ENCODE results near the gene ZNF516.

The ZNF516 gene

DNA sequence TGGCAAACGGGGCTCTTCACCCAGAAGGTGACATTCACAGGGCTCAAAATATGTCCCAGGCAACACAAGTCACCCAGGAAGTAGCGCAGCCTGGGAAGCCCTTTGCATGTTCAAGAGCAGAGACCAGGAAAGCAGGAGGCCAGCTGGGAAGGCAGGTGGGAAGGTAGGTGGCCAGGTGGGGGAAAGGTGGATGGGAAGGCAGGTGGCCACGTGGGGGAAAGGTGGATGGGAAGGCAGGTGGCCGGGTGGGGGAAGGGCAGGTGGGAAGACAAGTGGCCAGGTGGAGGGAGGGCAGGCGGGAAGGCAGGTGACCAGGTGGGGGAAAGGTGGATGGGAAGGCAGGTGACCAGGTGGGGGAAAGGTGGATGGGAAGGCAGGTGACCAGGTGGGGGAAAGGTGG is 102.7 kb downstream of the ZNF516 start:
- DNase-seq: no peak

DNA sequence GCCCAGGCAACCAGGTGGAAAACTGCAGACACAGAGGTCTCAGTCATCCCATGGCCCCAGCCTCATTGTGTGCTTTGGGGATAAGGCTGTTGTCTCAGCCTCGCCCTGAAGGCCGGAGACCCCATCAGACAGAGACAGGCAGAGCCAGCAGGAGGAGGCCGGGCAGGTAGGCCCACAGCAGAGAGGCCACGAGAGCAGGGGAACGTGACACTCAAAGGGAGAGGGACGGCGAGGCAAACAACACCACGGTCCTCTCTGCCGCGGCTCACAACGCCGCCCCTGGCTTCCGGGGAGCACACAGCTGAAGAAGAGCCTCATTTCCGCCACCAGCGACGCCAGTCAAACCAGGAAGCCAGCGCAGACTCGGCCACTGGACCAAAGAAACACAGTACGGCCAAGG is 103.3 kb downstream of the ZNF516 start:
- no peak for DNase-seq

DNA sequence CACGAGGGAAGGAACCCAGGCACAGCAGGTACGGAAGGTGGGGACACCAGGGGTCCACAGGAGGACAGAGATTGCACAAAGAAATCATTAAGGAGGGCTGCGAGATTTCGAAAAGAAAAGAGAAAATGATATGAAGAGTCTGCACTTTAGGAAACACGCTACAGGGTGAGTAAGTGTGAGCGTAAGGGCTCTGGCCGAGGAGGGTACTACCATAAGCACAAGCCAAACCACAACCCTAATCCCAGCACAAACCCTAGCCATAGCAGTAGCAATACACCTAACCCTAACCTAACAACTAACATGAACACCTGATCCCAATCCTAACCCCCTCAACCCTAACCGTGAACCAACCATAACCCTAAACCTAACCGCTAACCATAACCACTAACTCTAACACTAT is 104.0 kb downstream of the ZNF516 start:
- DNase-seq: no peak

DNA sequence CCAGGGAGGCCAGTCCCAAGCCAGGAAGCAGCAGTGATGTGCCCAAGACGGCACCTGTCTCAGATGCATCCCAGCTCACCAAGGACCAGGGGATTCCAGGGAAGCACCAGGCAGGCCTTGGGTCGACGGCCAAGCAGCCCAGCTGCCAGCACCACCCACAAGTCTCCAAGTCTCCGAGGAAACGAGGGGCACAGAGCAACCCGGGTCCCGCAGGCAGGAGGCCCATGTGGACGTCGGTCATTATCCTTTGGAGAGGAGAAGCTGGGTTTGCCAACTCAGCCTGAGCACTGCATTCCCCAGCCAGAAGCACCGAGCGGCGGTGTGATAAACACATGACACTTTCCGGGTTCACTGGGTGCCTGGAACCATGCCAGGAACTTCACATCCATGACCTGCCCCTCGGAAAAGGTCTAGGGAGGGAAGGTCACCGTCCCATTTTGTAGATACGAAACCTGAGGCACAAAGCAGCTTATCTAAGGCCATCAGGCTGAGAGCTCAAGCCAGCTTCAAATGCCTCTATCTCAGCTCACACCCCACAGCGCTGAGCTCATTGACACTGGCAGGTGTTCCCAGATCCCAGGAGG is 104.5 kb downstream of the ZNF516 start:
- no peak for DNase-seq

DNA sequence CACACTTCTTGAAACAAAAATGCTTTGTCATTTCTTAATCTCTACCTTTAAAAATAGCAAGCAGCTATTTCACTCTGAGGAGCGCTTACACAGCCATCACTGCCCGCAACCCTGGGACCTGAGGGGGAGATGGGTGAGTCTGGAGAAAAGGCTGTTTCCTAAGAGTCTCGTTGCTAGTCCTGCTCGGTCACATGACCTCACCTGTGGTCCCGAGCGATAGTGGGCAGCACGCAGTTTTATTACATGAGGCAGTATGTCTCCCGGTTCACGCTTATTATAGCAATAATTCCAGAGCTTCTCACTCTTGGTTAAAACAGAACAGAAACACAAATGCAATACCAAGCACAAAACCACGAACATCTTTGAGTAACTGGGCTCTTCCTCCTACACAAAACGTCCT is 105.3 kb downstream of the ZNF516 start:
- DNase-seq: no peak

DNA sequence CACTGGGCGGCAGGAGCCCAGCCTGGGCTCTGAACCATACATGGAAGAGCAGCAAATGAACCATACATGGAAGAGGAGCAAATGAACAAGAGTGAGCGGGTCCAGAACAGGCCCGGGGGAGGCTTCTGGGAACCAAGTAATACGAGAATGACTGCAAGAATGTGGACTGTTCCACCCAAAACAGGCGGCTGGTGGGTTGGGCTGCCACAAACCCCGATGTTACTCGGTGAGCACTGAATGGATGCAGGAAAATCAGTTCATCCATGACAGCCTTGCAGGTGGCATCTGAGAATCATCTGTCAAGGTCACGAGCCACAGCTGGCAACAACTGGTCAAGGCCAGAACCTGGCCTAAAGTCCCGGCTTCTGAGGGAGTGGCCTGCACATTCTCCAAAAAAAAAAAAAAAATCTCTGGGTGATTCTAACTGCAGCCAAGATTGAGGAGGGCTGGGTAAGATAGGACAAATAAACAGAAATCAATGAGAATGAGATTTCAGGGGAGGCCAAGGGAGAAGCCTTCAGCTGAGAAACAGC is 106.1 kb downstream of the ZNF516 start:
- DNase-seq: no peak

DNA sequence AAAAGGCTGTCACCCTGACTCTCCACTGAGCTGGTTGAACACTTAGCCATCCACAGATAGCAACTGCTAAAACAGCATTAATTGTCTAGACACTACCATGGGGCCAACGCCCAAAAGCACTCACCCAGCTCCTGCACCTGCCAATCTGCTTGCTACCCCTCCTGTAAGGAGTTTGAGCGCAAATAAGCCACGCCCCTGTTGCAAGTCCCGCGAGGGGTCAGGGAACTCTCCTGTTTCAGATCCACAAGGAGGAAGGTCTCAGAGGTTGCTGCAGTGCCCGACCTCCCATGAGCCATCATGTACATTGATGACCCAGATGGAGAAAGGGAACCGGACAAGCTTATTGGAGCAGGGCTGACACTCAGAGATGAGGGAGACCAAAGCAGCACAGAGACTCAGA is 106.8 kb downstream of the ZNF516 start:
- DNase-seq: no peak

DNA sequence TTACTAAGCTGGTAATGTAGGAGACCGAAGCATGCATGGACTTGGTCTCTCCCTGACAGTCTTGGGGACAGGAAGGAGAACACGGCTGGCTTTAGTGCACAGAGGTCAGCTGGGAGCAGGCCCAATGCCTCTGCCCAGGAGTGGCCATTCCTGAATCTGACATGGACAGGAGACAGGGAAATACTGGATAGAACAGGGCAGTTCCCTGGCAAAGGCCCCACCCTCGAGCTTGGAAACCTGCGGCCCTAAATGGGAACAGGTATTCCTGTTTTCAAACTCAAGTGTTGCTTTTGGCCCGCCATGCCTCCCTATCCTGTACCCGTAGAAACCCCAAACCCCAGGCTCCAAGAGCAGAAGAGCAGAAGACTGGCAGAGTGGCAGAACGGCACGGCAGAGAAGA is 107.4 kb downstream of the ZNF516 start:
- DNase-seq: no peak

DNA sequence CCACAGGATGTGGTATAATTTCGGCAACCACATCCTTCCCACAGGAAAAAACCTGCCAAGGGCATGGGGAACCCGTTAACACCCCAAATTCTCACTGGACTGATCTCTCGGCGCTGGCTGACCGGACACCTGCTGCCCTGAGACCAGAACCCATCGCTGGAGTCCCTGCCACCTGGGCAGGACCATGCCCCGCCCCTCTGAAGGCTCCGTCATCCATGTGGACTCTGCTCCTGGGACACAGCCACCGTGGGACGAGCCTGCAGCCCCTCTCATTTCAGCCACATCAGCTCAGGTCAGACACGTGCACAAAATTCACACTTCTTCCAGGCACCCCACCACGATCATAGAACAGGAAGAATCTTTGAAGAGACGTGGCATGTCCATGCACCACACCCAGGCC is 108.2 kb downstream of the ZNF516 start:
- no peak for DNase-seq

DNA sequence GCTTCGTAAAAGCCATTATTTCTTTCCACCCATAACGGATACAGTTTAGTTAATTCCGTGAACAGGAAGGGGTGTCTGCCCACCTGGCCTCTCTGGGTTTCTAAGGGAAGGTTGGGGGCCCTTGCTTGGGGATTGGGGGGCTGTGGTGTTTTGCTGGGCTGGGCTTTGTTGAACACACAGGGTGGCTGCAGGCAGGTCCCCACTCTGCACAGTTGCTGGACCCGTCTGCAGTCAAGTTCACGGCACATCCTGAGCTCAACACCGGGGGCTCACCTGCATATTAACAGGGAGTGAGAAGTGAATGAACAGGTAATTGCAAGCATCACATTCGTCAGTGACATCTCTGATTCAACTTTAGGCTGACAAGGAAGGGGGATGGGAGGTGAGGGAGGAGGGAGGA is 109.0 kb downstream of the ZNF516 start:
- DNase-seq: no peak

DNA sequence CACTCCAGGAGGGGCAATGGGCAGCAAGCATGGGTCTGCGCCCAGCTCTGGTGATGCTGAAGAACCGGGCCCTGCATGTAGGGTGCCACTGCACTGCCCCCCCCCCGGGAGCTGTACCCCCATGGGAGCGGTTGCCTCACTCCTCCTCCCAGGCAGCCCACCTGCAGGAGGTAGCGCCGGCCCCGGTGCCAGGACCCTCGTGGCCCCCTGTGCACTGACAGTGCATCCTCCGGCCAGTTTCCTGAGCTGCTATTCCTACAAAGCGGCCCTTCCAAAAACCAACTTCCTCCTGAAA is 109.4 kb downstream of the ZNF516 start:
- no peak for DNase-seq

DNA sequence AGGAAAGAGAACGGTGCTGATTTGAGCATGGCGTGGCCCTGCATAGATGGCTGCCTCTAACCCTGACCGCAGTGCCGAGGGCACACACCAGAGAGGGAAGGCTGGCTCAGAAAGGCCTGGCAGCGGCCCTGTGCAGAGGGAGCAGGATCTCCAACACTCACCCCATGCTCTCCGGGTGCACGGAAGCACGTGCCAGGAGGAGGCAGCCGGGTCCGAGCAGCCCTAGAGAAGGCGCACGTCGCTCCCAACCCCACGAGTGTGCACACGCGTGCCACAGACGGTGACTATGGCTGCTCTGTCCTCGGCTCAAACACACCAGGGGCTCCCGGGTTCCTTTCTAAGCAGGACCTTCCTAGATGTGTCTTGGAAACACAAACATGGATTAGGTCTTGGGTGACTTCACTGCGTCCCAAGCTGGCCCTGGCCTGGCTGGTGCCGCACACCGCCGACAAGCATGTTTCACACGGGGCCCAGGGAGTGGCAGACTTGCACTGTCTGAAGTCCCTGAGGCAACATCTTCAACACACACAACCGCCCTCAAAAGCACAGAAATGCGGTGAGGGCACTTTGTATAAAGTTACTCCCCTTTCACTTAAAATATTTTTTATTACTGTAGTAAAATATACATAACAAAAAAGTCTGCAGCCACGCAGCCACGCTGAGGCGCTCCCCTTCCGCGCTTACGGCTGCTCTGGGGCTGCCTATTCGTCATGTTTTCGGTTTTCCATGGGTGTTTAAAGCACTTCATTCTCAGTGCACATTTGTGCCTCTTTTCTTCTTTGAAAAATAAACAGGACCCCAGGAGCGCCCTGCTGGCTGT is 110.0 kb downstream of the ZNF516 start:
- no peak for DNase-seq

DNA sequence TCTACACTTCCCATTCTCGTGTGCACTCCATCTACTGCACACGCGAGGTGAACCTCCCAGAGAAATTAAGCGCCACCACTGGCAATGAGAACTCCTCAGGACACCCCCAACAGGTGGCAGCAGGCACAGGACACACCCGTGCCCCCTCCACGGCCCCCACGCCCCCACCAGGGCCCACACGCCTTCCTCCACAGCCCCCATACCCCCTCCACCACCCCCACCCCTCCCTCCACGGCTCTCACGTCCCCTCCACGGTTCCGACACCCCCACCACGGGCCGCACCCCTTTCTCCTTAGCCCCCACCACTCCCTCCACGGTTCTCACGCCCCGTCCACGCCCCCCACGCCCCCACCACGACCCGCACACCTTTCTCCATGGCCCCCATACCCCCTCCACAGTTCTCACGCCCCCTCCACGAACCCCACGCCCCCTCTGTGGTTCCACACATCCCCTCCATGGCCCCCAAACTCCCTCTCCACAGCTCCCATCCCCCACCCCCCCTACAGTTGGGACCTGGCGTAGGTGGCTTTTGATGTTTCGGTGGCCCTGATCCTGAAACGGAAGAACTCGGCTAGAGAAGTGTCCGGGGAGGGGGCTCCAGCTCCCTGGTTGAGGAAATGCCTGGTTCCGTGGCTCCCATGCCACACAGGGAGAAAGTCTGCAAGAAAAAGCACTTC is 110.8 kb downstream of the ZNF516 start:
- no peak for DNase-seq

DNA sequence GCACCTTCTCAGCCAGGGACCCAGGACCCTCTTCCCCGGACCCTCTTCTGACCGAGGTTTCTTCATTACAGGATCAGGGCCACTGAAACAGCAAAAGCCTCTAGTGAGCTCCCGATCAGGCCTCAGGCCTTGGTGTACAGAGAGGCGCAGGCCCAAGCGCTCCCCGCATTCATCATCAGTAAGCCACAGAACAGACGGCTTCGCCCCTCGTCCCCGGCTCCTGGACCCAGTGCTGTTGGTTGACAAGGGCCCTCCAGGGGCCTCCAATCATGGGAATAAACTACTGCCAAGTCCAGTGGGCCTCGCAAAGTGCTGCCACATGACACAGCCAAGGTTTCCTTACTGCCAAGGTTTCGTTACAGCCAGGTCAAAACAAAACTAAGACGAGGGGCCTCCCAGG is 111.4 kb downstream of the ZNF516 start:
- no peak for DNase-seq

DNA sequence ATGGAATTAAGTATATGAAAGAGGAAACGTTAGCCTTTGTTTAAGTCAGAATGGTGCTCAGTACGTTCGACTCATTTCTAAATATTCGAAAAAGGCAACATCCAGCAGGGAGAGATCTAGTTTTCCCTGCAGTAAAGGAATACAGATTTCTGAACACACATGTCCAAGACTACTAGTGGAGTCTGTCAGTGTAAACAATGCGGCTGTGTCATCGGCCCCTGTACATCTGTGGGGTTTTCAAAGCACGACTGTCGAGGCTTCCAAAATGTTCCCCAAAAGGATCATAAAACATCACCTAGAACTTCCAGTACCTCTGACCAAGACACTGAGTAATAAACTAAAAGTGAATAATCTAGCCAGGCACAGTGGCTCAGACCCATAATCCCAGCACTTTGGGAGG is 112.8 kb downstream of the ZNF516 start:
- DNase-seq: no peak

DNA sequence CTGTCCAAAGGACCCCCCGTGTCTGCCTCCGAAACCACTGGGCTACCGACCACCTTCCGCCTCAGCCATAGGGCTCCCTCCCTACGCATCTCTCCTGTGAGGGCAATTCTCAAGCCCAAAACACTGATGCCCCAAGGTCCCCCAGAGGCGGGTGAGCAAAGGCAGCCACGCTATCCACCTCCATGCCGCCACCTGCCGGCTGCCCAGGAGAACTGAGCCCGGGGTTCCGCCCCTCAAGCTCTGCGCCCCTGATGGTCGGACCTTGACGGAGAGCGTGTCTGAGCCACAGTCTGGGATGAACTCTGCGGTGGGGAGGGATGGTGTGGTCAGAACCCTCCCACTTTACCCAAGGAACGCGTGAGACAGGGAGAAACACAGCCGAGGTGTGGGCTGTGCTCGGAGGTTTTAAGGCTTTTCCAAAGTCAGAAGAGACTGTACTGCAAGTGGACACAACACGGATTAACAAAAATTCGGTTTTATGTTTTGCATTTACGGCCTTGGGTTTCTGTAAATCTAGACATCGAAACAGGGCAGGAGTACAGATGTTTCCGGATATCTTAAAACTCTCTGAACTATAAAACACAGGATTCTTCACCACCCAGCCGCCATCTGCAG is 114.1 kb downstream of the ZNF516 start:
- no peak for DNase-seq

DNA sequence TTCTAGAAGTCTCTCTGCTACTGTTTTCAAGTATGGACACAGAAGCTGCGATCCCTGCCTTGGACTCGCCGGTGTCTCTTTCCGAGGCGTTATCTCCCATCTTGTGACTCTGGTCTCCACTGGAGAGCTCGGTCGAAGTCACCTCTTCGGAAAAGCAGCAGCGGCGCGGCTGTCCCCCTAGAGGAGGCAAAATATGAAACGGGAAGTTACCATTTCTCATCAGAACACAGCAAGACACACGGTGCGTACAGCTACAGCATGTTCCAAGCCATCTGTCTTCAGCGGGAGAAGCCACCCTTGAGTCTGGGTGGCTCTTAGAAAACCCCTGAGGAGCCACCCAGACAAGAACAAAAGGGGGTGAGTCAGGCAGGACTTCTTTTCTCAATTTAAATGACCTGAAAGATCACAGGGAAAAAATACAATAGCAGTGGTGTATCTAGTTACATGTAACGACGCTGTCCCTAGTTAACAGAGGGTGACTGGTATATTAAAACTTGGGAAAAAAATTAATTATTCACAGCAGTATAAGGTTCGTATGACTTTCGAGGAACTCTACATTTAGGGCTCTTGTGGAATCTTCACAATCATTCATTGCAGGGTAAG is 114.8 kb downstream of the ZNF516 start:
- no peak for DNase-seq

DNA sequence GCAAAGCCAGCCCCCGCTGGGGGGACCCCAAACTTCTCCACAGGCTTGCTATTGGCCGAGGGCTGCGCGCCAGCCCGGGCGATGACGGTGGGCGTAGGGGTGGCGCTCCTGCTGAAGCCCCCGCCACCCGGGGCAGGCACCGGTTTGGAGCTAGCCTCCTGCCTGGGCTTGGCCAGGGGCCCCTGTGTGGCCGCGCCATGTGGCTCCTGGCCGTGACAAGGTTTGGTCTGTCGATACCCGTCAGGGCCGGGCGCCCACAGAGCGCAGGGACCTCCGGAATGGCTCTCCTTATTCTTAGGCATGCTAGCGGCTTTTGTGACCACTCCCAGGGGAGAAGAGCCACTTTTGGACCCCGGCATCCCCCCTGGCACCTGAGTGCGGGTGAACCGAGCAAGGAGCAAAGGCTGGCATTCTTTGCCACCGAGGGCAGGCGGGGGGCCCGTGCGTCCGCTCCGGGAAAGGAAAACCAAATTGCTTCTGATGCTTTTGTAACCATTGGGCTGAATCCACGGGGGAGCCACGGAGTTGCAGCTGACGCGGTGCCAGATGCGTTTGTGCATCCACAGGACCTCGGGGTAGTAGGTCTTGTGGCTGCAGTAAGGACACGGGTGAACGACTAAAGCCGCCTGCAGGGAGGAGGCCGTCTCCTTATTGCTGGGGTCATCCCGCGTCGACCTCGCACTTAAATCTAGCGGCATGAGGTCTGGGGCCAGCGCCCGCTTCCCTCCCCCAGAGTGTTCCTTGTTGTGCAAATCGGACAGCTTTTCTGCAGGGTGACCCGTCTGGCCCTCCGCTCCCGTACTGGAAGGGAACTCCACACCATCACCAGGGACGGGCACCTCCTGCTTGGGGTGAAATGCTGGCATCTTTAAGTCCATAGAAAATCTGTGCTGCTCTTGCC is 115.6 kb downstream of the ZNF516 start:
- no peak for DNase-seq

DNA sequence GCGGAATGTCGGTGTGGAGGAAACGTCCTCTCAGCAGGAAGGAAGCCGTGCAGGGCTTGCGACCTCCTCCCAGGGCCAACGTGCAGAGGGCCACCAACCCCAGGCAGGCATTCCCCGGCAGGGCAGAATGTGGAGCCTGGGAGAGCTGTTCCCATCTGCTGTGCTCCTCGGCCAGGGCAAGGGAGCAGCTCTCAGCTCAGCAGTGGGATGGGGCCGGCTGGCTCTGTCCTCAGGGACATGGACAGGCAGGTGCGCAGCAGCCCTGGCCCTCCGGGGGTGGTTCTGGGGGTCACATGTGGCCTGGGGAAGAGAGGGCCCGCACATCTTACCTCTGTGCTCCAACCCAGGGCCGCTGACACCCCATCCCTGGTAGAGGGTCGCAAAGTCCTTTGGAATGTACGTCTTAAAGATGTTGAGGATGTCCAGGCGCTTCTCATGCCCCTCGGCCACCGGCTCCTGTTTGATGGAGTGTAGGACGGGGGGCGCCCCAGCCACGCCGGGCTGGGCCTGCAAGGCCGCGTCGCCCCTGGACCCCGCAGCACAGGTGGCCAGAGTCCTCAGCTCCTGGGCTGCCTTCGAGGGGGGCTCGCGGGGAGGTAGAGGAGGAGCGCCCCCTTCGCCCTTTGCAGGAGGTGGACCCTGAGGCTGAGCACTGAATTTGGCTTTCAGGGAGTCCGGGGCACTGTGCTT is 116.4 kb downstream of the ZNF516 start:
- no peak for DNase-seq

DNA sequence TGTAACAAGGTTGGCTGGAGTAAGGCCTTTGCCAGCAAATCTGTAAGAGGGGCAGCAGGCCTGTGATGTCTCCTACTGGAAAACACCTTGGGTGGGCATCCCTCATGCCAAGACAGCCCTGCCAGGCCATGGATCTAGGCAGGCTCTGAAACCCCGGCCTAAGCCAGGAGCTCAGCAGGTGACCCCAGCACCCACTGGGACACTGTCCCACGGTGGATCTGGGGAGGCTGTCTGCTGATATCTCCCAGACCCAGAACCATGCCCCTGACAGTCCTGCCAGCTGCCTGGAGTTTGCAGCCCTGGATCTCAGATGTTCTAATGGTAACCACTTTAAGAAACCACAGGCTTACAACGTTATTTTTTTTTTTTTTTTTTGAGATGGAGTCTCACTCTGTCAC is 117.7 kb downstream of the ZNF516 start:
- DNase-seq: no peak

DNA sequence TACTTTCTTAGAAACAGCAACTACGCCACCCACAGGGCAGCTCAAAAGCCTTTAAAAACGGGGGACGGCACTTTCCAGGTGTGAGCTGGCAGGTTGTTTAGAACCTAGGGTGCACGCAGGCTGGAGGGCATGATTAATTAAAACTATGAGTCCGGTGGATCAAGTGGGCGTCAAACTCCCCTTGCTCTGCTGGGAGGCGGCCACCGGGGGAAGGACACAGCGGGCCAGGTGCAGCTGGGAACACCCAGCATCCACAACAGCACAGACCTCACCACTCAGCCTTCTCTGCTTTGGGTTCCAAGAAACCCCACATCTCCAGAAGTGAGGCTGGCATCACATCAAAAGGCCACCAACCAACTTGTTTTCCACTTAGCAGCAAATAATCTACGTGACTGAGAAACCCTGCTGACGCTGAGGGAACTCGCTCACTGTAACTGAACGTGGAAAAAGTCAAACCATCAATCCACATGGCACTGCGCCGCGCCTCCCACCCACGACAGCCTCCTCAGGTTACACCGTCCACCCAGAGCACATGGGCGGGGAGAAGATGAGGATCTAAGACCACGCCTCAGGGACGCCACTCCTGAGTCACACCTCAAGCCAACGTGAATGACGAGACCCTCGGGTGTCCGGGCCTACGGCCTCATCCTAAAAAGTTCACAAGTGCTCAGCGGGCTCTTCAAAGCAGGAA is 118.2 kb downstream of the ZNF516 start:
- no peak for DNase-seq
